GM12878 (cell line): ENCODE data around the gene GPR151. TPM values are rescaled to one million over a fixed set of nuclear protein-coding genes. Genes with fewer than 3 reads are reported as not detected.

Experiments
- ATAC-seq: fragments of 200-7000 bp; cut with Tn5 transposase; 3 replicates; pipeline ENCODE4 v1.9.1; 2020; ENCODE audit warnings: mild to moderate bottlenecking, moderate library complexity
- BruUV-seq: library from RNA; stranded (reverse); fragments of 400-500 nt; replicated peaks from 2 replicates; lab custom pipeline; 2021; lab: Mats Ljungman, UMichigan
- CTCF ChIA-PET: fragments of 300-600 bp; sonication (Branson Sonifier 250); formaldehyde crosslinking; extraction: SDS; loops from one replicate; lab custom pipeline; 2021; ENCODE audit warnings: inconsistent platforms; lab: Yijun Ruan, JAX
- POLR2A ChIA-PET: fragments of 350-600 bp; formaldehyde crosslinking; extraction: SDS; loops from one replicate; lab custom pipeline; 2021; ENCODE audit warnings: inconsistent platforms; lab: Charles Lee
- RAD21 ChIA-PET: fragments of 300-600 bp; sonication (Branson Sonifier 250); formaldehyde crosslinking; loops from one replicate; lab custom pipeline; 2023; ENCODE audit warnings: antibody characterized with exemption; ENCODE audit not compliant: unreplicated experiment; lab: Charles Lee
- SMC1A ChIA-PET: fragments of 300-600 bp; sonication (Branson Sonifier 250); formaldehyde crosslinking; loops from one replicate; lab custom pipeline; 2023; ENCODE audit not compliant: unreplicated experiment, uncharacterized antibody; lab: Charles Lee
- DNase-seq: peaks from one replicate; pipeline ENCODE4 v3.0.0-alpha.2; 2011; ENCODE audit warnings: low read depth, low spot score
- FAIRE-seq: peaks from 3 replicates; lab custom pipeline; 2011; peaks lifted over from hg19 to GRCh38; lab: Jason Lieb, UNC
- H2AFZ ChIP-seq: 2 replicates; pipeline ENCODE4 v1.6.0; 2011; ENCODE audit warnings: low read depth, low read length, control low read depth; ENCODE audit not compliant: control insufficient read depth
- H3K27ac ChIP-seq: 2 replicates; pipeline ENCODE4 v1.5.1; 2011; ENCODE audit warnings: control low read depth; ENCODE audit not compliant: control insufficient read depth, insufficient read depth
- H3K27me3 ChIP-seq, 2 experiments: replicated peaks in 1 of 2; 2 replicates each; pipeline versions ENCODE4 v1.6.0 to v1.6.1; 2011; ENCODE audit warnings: low read length in 1 of 2; ENCODE audit not compliant: control insufficient read depth in 2 of 2, insufficient read depth in 2 of 2
- H3K36me3 ChIP-seq, 2 experiments: 2 replicates each; pipeline ENCODE4 v1.5.1; 2011; ENCODE audit warnings: low read length in 1 of 2; ENCODE audit not compliant: control insufficient read depth in 2 of 2, insufficient read depth in 2 of 2
- H3K4me1 ChIP-seq: 2 replicates; pipeline ENCODE4 v1.6.1; 2011; ENCODE audit warnings: mild to moderate bottlenecking, low read length, moderate library complexity, mixed read lengths; ENCODE audit not compliant: control insufficient read depth, insufficient read depth
- H3K4me2 ChIP-seq: 2 replicates; pipeline ENCODE4 v1.6.0; 2011; ENCODE audit warnings: control low read depth; ENCODE audit not compliant: control insufficient read depth, insufficient read depth
- H3K4me3 ChIP-seq: fragments of 200-600 bp; sonication (generic); 2 replicates; pipeline ENCODE4 v1.5.1; 2016
- H3K79me2 ChIP-seq: 2 replicates; pipeline ENCODE4 v1.6.0; 2011; ENCODE audit warnings: low read length; ENCODE audit not compliant: control insufficient read depth, insufficient read depth
- H3K9ac ChIP-seq: 2 replicates; pipeline ENCODE4 v1.8.0; 2011; ENCODE audit warnings: low read length, control low read depth, mixed read lengths; ENCODE audit not compliant: control insufficient read depth, insufficient read depth
- H3K9me3 ChIP-seq: replicated peaks from 3 replicates; pipeline ENCODE4 v1.5.1; 2011; ENCODE audit warnings: mild to moderate bottlenecking, low read length; ENCODE audit not compliant: control insufficient read depth, insufficient read depth
- H4K20me1 ChIP-seq: 2 replicates; pipeline ENCODE4 v1.6.0; 2011; ENCODE audit not compliant: control insufficient read depth, insufficient read depth
- CBX3 ChIP-seq: fragments of 200-600 bp; sonication (generic); IDR thresholded peaks from 2 replicates; pipeline ENCODE4 v1.6.1; 2016; ENCODE audit warnings: low read depth, borderline replicate concordance
- CHD1 ChIP-seq: IDR thresholded peaks from 2 replicates; pipeline ENCODE4 v1.6.1; 2012; ENCODE audit warnings: low read depth, low read length, improper control_type of control experiment
- HDAC2 ChIP-seq: fragments of 200-600 bp; sonication (generic); IDR thresholded peaks from 2 replicates; pipeline ENCODE4 v1.6.1; 2017
- PAX8 ChIP-seq: fragments of 450-650 bp; IDR thresholded peaks from 2 replicates; pipeline ENCODE4 v1.6.1; 2017; ENCODE audit warnings: mild to moderate bottlenecking, moderate library complexity
- RFX5 ChIP-seq: IDR thresholded peaks from 2 replicates; pipeline ENCODE4 v1.6.1; 2011; ENCODE audit warnings: low read depth, low read length, improper control_type of control experiment
- SKIL ChIP-seq: fragments of 450-650 bp; IDR thresholded peaks from 2 replicates; pipeline ENCODE4 v1.6.1; 2017; ENCODE audit warnings: mild to moderate bottlenecking, low read depth, inconsistent platforms; ENCODE audit not compliant: poor library complexity, severe bottlenecking
- TCF3 ChIP-seq: IDR thresholded peaks from 2 replicates; pipeline ENCODE4 v1.6.1; 2012; ENCODE audit warnings: low read depth, mild to moderate bottlenecking, low read length, borderline replicate concordance; ENCODE audit not compliant: insufficient read depth
- WGBS: methylation state at CpG from one replicate; pipeline ENCODE4 v1.1.6; 2016; ENCODE audit warnings: low lambda C conversion rate; ENCODE audit not compliant: insufficient replicate concordance, insufficient coverage; ENCODE audit errors: missing lambda C conversion rate; 5-methylcytosine and 5-hydroxymethylcytosine counted together
- in situ Hi-C: fragments of 300-500 bp; cut with MboI; formaldehyde crosslinking; loops from 9 replicates; pipeline ENCODE4 v1.14.3; 2018; ENCODE audit warnings: mixed read lengths
- intact Hi-C: fragments of 100-400 bp; cut with micrococcal nuclease; formaldehyde crosslinking; loops from one replicate; pipeline ENCODE4 v1.14.2; 2022; ENCODE audit not compliant: unreplicated experiment
- polyA plus RNA-seq, 11 experiments: library from polyadenylated mRNA; depleted of rRNA in 4 of 11; unstranded in 6 of 11; stranded (reverse) in 5 of 11; fragments of >200 nt; fragmentation: Nextera tagmentation in 4 of 11; fragmentation: Illumina TruSeq in 1 of 11; extraction: Ambion mirVana in 4 of 11; extraction: Trizol in 1 of 11; gene quantifications; 1 replicate in 1 of 11; 2 replicates in 10 of 11; pipeline versions ENCODE4 v1.2.1 to v1.2.3, GENCODE V29; 2011 to 2016; ENCODE audit warnings: inconsistent platforms in 2 of 11, missing spikeins in 2 of 11, low read depth in 1 of 11
- total RNA-seq, 4 experiments: library from RNA; depleted of rRNA in 3 of 4; stranded (reverse); fragments of >200 nt in 3 of 4; fragmentation: Illumina TruSeq in 1 of 4; extraction: Trizol in 1 of 4; gene quantifications; 2 replicates each; pipeline versions ENCODE4 v1.2.1 to v1.2.3, GENCODE V29; 2013 to 2021

Gene GPR151
- total and polyA plus RNA-seq, 10 of the 15 experiments (the other 5 are each of a cell fraction or from before 2014, with no cell fraction given) = 0.11 TPM; not detected in 9

GRCh38 chr5:146553446-146553845 lies 37.5 kb upstream of the GPR151 start:
- ChIA-PET SMC1A (no interaction called here), RAD21 (no interaction called here), POLR2A (no interaction called here), CTCF (no interaction called here)
- BruUV-seq = no TSS peak
- Histone ChIP-seq H3K9me3 (no peaks in the 10 kb centered on the region), H4K20me1 (no peaks in the 10 kb centered on the region), H3K4me2 (no peak overlapping the region), H3K36me3 (no peaks in the 10 kb centered on the region), H2AFZ (no peak overlapping the region), H3K9ac (no peak overlapping the region), H3K4me1 (no peaks in the 10 kb centered on the region), H3K4me3 (no peak overlapping the region), H3K79me2 (no peaks in the 10 kb centered on the region)
- intact Hi-C loops = no loop called here
- no peak for ATAC-seq
- DNase-seq = no peak
- in situ Hi-C loops = no loop called here
- no peak for TF ChIP-seq CHD1
- TF ChIP-seq CBX3 = no peak
- TF ChIP-seq HDAC2 = no peak
- TF ChIP-seq SKIL = no peak
- no peak for TF ChIP-seq PAX8
- TF ChIP-seq TCF3 = no peak
- no peak for TF ChIP-seq RFX5
- TF ChIP-seq, all 136 proteins: peak for 0
- H3K27ac ChIP-seq = no peak overlapping the region
- FAIRE-seq = no peak
- 17% methylated on average over 3 of the region's 3 CpGs for WGBS
- no peaks in the 10 kb centered on the region; a peak in 1 of 4 replicates for H3K27me3 ChIP-seq
